ENCODE results near the gene SLC9C1. TPM values are rescaled to one million over a fixed set of nuclear protein-coding genes. Genes with fewer than 3 reads are reported as not detected.

Gene SLC9C1
- total and polyA plus RNA-seq, 9 of the 15 experiments (the other 6 are each of a cell fraction or from before 2014, with no cell fraction given) = not detected

DNA sequence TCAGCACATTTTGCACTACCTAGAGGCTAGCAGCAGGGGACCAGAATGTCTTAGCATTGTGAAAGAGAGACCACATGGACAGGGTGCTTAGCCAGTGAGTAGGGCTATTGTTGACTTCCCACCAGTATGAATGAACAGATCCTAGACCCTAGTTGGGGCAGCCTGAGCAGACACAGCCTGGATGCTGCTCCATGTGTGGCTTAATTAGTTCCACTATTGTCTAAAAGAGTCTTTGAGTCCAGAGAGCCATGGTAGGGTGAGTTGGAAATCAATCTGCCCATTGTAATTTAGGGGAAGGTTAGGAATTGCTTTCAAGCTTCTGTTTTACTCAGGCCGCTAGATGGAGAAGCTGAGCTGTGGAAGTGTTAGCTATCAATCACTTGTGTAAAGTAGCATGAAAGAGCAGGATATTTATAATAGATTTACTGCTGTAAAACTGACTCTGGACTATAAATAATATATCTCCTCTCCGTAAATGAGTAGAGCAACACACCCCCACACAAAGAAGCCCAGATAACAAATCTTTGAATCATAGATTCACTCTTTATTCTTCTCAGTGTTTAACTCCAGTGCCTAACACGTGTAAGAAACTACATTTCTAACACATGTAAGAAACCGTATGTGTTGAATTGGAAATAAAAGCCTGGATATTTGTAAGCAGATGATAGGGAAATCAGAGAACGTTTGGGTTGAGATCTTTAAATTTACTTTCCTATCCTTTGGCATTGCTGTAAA is 156.9 kb downstream of the SLC9C1 start (continued):
- TF ChIP-seq, protein P1, sequence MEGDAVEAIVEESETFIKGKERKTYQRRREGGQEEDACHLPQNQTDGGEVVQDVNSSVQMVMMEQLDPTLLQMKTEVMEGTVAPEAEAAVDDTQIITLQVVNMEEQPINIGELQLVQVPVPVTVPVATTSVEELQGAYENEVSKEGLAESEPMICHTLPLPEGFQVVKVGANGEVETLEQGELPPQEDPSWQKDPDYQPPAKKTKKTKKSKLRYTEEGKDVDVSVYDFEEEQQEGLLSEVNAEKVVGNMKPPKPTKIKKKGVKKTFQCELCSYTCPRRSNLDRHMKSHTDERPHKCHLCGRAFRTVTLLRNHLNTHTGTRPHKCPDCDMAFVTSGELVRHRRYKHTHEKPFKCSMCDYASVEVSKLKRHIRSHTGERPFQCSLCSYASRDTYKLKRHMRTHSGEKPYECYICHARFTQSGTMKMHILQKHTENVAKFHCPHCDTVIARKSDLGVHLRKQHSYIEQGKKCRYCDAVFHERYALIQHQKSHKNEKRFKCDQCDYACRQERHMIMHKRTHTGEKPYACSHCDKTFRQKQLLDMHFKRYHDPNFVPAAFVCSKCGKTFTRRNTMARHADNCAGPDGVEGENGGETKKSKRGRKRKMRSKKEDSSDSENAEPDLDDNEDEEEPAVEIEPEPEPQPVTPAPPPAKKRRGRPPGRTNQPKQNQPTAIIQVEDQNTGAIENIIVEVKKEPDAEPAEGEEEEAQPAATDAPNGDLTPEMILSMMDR (IDR thresholded peaks at IDR 0.05 in 2 of 3, conservative IDR thresholded peaks at IDR 0.05 in 1 of 3; ENCODE audit: insufficient read depth in 2 of 3, low read depth in 1 of 3, low read length in 3 of 3) = peak; percentile 34 to 64 (median 51); a peak in 5 of 6 replicates
- no peak for TF ChIP-seq KDM5B (IDR thresholded peaks at IDR 0.05; ENCODE audit: insufficient replicate concordance, low read depth, low read length)
- no peak for TF ChIP-seq MAFF (IDR thresholded peaks at IDR 0.05; ENCODE audit: low read length)
- TF ChIP-seq, protein P2, sequence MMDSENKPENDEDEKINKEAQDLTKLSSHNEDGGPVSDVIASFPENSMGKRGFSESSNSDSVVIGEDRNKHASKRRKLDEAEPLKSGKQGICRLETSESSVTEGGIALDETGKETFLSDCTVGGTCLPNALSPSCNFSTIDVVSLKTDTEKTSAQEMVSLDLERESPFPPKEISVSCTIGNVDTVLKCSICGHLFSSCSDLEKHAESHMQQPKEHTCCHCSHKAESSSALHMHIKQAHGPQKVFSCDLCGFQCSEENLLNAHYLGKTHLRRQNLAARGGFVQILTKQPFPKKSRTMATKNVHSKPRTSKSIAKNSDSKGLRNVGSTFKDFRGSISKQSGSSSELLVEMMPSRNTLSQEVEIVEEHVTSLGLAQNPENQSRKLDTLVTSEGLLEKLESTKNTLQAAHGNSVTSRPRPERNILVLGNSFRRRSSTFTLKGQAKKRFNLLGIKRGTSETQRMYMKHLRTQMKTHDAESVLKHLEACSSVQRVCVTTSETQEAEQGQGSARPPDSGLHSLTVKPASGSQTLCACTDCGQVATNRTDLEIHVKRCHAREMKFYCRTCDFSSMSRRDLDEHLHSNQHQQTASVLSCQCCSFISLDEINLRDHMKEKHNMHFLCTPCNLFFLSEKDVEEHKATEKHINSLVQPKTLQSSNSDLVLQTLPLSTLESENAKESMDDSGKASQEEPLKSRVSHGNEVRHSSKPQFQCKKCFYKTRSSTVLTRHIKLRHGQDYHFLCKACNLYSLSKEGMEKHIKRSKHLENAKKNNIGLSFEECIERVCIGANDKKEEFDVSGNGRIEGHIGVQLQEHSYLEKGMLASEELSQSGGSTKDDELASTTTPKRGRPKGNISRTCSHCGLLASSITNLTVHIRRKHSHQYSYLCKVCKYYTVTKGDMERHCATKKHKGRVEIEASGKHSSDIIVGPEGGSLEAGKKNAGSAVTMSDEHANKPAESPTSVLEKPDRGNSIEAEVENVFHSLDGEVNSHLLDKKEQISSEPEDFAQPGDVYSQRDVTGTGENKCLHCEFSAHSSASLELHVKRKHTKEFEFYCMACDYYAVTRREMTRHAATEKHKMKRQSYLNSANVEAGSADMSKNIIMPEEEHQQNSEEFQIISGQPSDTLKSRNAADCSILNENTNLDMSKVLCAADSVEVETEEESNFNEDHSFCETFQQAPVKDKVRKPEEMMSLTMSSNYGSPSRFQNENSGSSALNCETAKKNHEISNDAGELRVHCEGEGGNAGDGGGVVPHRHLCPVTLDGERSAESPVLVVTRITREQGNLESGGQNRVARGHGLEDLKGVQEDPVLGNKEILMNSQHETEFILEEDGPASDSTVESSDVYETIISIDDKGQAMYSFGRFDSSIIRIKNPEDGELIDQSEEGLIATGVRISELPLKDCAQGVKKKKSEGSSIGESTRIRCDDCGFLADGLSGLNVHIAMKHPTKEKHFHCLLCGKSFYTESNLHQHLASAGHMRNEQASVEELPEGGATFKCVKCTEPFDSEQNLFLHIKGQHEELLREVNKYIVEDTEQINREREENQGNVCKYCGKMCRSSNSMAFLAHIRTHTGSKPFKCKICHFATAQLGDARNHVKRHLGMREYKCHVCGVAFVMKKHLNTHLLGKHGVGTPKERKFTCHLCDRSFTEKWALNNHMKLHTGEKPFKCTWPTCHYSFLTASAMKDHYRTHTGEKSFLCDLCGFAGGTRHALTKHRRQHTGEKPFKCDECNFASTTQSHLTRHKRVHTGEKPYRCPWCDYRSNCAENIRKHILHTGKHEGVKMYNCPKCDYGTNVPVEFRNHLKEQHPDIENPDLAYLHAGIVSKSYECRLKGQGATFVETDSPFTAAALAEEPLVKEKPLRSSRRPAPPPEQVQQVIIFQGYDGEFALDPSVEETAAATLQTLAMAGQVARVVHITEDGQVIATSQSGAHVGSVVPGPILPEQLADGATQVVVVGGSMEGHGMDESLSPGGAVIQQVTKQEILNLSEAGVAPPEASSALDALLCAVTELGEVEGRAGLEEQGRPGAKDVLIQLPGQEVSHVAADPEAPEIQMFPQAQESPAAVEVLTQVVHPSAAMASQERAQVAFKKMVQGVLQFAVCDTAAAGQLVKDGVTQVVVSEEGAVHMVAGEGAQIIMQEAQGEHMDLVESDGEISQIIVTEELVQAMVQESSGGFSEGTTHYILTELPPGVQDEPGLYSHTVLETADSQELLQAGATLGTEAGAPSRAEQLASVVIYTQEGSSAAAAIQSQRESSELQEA (IDR thresholded peaks at IDR 0.05; ENCODE audit: low read depth) = no peak
- TF ChIP-seq SMARCA4 (IDR thresholded peaks at IDR 0.05) = no peak
